K562 (cell line): ENCODE results near the gene TMEM150A. TPM values are rescaled to one million over a fixed set of nuclear protein-coding genes. Genes with fewer than 3 reads are reported as not detected.

Experiments used
- MGA ChIP-seq: fragments of 450-650 bp; IDR thresholded peaks from 2 replicates; pipeline ENCODE4 v1.6.1; 2016; ENCODE audit warnings: mild to moderate bottlenecking, moderate library complexity
- polyA plus RNA-seq, 8 experiments: library from polyadenylated mRNA; depleted of rRNA in 4 of 8; stranded (reverse) in 5 of 8; unstranded in 3 of 8; fragments of >200 nt; fragmentation: Nextera tagmentation in 2 of 8; fragmentation: Illumina TruSeq in 1 of 8; extraction: Ambion mirVana in 2 of 8; extraction: Trizol in 1 of 8; gene quantifications; 2 replicates each; pipeline versions ENCODE4 v1.2.1 to v1.2.3, GENCODE V29; 2011 to 2014; ENCODE audit warnings: inconsistent platforms in 1 of 8, missing spikeins in 1 of 8
- total RNA-seq, 7 experiments: library from RNA; depleted of rRNA in 6 of 7; stranded (reverse); fragments of >200 nt in 6 of 7; fragmentation: Illumina TruSeq in 2 of 7; extraction: Trizol in 2 of 7; gene quantifications; 2 replicates each; pipeline versions ENCODE4 v1.2.1 to v1.2.3, GENCODE V29; 2011 to 2021; ENCODE audit warnings: low replicate concordance in 1 of 7

Gene TMEM150A
- total and polyA plus RNA-seq, 9 of the 15 experiments (the other 6 are each of a cell fraction or from before 2014, with no cell fraction given): 3.9 to 17.1 (median 8.4) TPM

GRCh38 chr2:85551698-85552678, 50.5 kb downstream of the TMEM150A start (continued):
- no peak for TF ChIP-seq MGA
